Transverse colon (tissue), 4 donors: Measurements from ENCODE around the gene GNG14.

ENCODE experiments used
- EP300 ChIP-seq: sonication (generic); formaldehyde crosslinking; IDR thresholded peaks from one replicate; pipeline ENCODE4 v1.6.1; 2017; ENCODE audit warnings: antibody characterized with exemption, low read depth
- POLR2A ChIP-seq: fragments of 450-650 bp; IDR thresholded peaks from one replicate; pipeline ENCODE4 v1.6.1; 2016; ENCODE audit warnings: antibody characterized with exemption, mild to moderate bottlenecking, moderate library complexity
- POLR2AphosphoS5 ChIP-seq, 3 donors: sonication (generic); formaldehyde crosslinking; IDR thresholded peaks; one replicate each; pipeline ENCODE4 v1.6.1; 2016; ENCODE audit warnings: antibody characterized with exemption in 3 of 3
- TF ChIP-seq, protein P1 (sequence below), 5 experiments: fragments of 200-600 bp in 3 of 5; fragments of 450-650 bp in 2 of 5; sonication (generic) in 3 of 5; IDR thresholded peaks; 1 replicate in 2 of 5; 2 replicates in 3 of 5; pipeline ENCODE4 v1.5.1; 2016 to 2017; ENCODE audit warnings: antibody characterized with exemption in 5 of 5, inconsistent platforms in 3 of 5, mild to moderate bottlenecking in 2 of 5, moderate library complexity in 1 of 5

DNA sequence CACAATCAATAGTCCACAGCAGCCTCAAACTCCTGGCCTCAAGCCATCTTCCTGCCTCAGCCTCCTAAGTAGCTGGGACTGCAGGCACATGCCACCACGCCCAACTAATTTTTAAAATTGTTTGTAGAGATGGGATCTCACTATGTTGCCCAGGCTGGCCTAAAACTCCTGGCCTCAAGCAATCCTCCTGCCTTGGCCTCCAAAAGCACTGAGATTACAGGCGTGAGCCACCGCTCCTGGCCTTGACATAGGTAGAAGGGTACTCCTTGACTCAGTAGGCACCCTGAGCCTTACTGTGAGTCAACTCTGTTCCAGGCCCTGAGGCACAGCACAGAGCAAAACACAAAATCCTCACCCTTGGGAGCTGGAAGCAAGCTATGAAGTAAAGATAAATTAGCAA, 28.1 kb downstream of the GNG14 start:
- TF ChIP-seq, protein P1, sequence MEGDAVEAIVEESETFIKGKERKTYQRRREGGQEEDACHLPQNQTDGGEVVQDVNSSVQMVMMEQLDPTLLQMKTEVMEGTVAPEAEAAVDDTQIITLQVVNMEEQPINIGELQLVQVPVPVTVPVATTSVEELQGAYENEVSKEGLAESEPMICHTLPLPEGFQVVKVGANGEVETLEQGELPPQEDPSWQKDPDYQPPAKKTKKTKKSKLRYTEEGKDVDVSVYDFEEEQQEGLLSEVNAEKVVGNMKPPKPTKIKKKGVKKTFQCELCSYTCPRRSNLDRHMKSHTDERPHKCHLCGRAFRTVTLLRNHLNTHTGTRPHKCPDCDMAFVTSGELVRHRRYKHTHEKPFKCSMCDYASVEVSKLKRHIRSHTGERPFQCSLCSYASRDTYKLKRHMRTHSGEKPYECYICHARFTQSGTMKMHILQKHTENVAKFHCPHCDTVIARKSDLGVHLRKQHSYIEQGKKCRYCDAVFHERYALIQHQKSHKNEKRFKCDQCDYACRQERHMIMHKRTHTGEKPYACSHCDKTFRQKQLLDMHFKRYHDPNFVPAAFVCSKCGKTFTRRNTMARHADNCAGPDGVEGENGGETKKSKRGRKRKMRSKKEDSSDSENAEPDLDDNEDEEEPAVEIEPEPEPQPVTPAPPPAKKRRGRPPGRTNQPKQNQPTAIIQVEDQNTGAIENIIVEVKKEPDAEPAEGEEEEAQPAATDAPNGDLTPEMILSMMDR (IDR thresholded peaks at IDR 0.05) = no peak
- TF ChIP-seq POLR2A (no peak), EP300 (no peak), POLR2AphosphoS5 (IDR thresholded peaks at IDR 0.05) (no peak)
